H1 (cell line): ENCODE measurements around the gene MAPK4. TPM values are rescaled to one million over a fixed set of nuclear protein-coding genes. Genes with fewer than 3 reads are reported as not detected.

ENCODE experiments used
- EGR1 ChIP-seq: IDR thresholded peaks from 2 replicates; pipeline ENCODE4 v1.6.1; 2011; ENCODE audit warnings: low read depth, low read length, borderline replicate concordance
- GABPA ChIP-seq: IDR thresholded peaks from 2 replicates; pipeline ENCODE4 v1.6.1; 2011; ENCODE audit warnings: mild to moderate bottlenecking, low read length, moderate library complexity, borderline replicate concordance; ENCODE audit not compliant: insufficient read depth
- JUN ChIP-seq: IDR thresholded peaks from 2 replicates; pipeline ENCODE4 v1.6.1; 2011; ENCODE audit warnings: low read depth, mild to moderate bottlenecking, improper control_type of control experiment, low read length
- SIRT6 ChIP-seq: IDR thresholded peaks from one replicate; pipeline ENCODE4 v1.7.1; 2012; ENCODE audit warnings: low read length, inconsistent platforms
- TBP ChIP-seq: IDR thresholded peaks from 2 replicates; pipeline ENCODE4 v1.6.1; 2011; ENCODE audit warnings: low read depth, low read length, improper control_type of control experiment
- USF2 ChIP-seq: IDR thresholded peaks from 2 replicates; pipeline ENCODE4 v1.6.1; 2011; ENCODE audit warnings: low read length, improper control_type of control experiment
- polyA plus RNA-seq, 7 experiments: library from polyadenylated mRNA; depleted of rRNA in 3 of 7; stranded (reverse) in 5 of 7; unstranded in 2 of 7; fragments of >200 nt in 5 of 7; fragments of 200-250 nt in 2 of 7; gene quantifications; 1 replicate in 5 of 7; 2 replicates in 1 of 7; 4 replicates in 1 of 7; pipeline versions ENCODE4 v1.2.1 to v1.2.3, GENCODE V29; 2011 to 2013; ENCODE audit warnings: missing spikeins in 2 of 7, mixed read lengths in 2 of 7
- total RNA-seq: library from RNA; stranded (reverse); fragmentation: NEBNext Ultra II Directional; extraction: Animal tissue kit (Norgen Biotek cat#: 25700); gene quantifications from 2 replicates; pipeline ENCODE4 v1.2.1, GENCODE V29; 2021

Gene MAPK4
- total and polyA plus RNA-seq, 2 of the 8 experiments (the other 6 are each of a cell fraction or from before 2014, with no cell fraction given), result 3.2 to 3.7 TPM

DNA sequence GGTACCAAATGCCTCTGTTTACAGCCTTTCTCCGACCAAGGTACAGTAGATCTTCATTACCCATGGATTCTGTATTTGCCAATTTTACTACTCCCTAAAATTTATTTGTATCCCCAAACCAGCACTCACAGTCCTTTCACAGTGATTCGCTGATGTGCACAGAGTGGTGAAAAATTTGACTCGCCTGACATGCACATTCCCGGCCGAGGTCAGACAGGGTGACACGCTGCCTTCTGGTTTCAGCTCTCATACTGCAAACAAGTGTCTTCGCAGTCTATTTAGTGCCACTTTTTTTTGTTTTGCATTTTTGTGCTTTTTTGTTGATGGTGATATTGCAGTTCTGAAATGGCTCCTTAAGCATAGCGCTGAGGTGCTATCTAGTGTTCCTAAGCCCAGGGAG lies 71.0 kb downstream of the MAPK4 start (continued):
- TF ChIP-seq JUN, result no peak
- no peak for TF ChIP-seq USF2
- no peak for TF ChIP-seq SIRT6
- TF ChIP-seq TBP, result no peak
- TF ChIP-seq GABPA, result no peak
- no peak for TF ChIP-seq EGR1
